ENCODE data around the gene GPR132. TPM values are rescaled to one million over a fixed set of nuclear protein-coding genes. Genes with fewer than 3 reads are reported as not detected.

GPR132 gene
- total and polyA plus RNA-seq, 2 donors (not counting 3 experiments of a cell fraction or from before 2014, with no cell fraction given) = not detected

- BruUV-seq (replicated peaks) = no TSS peak
- H3K27ac ChIP-seq (ENCODE audit: insufficient read depth, low read depth, low read length) = no peak overlapping the region
- H3K36me3 ChIP-seq (ENCODE audit: control insufficient read depth in 2 of 2, extremely low read depth in 1 of 2, insufficient read depth in 2 of 2, low read length in 2 of 2) = no peaks in the 10 kb centered on the region
- peaks cover 0 to 2% of the 10 kb centered on the region in 2 experiments for H3K27me3 ChIP-seq (ENCODE audit: control insufficient read depth in 2 of 2, insufficient read depth in 2 of 2, low read length in 2 of 2)
- no peaks in the 10 kb centered on the region for H3K79me2 ChIP-seq (ENCODE audit: control insufficient read depth, insufficient read depth, low read length)
- CTCF ChIA-PET = interaction anchor here (1.1 to 2.9 kb wide), 12 partner anchors 8 to 401 kb away, joined by 3 to 58 read pairs (median 8); partner anchors contain the start of gene BRF1
- dilution Hi-C loops (cut with MboI; ENCODE audit: extremely low pct_ligation_motif_present, low sequenced_read_pairs) (no loop called here), intact Hi-C loops (cut with micrococcal nuclease) (no loop called here)
- no peak for TF ChIP-seq MAX (IDR thresholded peaks at IDR 0.05; ENCODE audit: insufficient read depth, insufficient read length)
- no peak for TF ChIP-seq CTCF (IDR thresholded peaks at IDR 0.05; ENCODE audit: extremely low read depth in 1 of 2, insufficient read depth in 1 of 2, low read depth in 1 of 2, low read length in 2 of 2)
- no peak for TF ChIP-seq FOS (IDR thresholded peaks at IDR 0.05; ENCODE audit: borderline replicate concordance, insufficient read depth, low read length)
- no peak for TF ChIP-seq POLR2AphosphoS5 (IDR thresholded peaks at IDR 0.05; ENCODE audit: insufficient read depth, low read depth, low read length)
- no peak for TF ChIP-seq POLR2A (IDR thresholded peaks at IDR 0.05; ENCODE audit: low read depth, low read length)
- no peak for TF ChIP-seq JUN (IDR thresholded peaks at IDR 0.05; ENCODE audit: borderline replicate concordance, insufficient read depth, insufficient read length, low read depth)
- TF ChIP-seq EZH2 (IDR thresholded peaks at IDR 0.05; ENCODE audit: borderline replicate concordance, low read depth, low read length, severe bottlenecking) = no peak
- TF ChIP-seq GATA2 (IDR thresholded peaks at IDR 0.05; ENCODE audit: insufficient read depth, insufficient read length, low read depth, low read length) = no peak
- TF ChIP-seq MYC (IDR thresholded peaks at IDR 0.05; ENCODE audit: low read depth, low read length) = no peak
- no peak overlapping the region for H3K4me2 ChIP-seq (ENCODE audit: insufficient read depth, low read length)
- no peak overlapping the region for H3K4me3 ChIP-seq (replicated peaks in 1 of 3; ENCODE audit: insufficient read depth in 1 of 3, low read depth in 1 of 3, low read length in 3 of 3)
- H4K20me1 ChIP-seq (replicated peaks; ENCODE audit: control insufficient read depth, extremely low read depth, insufficient read depth, low read length) = no peaks in the 10 kb centered on the region
- no peak overlapping the region for H3K9ac ChIP-seq (replicated peaks; ENCODE audit: extremely low read depth, insufficient read depth, low read length)
- no peak for FAIRE-seq
- H3K9me1 ChIP-seq (replicated peaks; ENCODE audit: control insufficient read depth, extremely low read depth, insufficient read depth, low read length) = no peaks in the 10 kb centered on the region
- H3K9me3 ChIP-seq (replicated peaks; ENCODE audit: control insufficient read depth, insufficient read depth, low read length) = no peaks in the 10 kb centered on the region
- no peak for DNase-seq (ENCODE audit: low read depth, low spot score)
- no peak overlapping the region for H2AFZ ChIP-seq (ENCODE audit: low read depth, low read length)
- POLR2A ChIA-PET = no interaction called here
- peaks cover 28% of the 10 kb centered on the region for H3K4me1 ChIP-seq (ENCODE audit: control insufficient read depth, extremely low read depth, insufficient read depth, low read length)
Measured at GRCh38 chr14:105088812-105089745, 23.8 kb upstream of the GPR132 start.
